ENCODE measurements around the gene CDKN2B-AS1. TPM values are rescaled to one million over a fixed set of nuclear protein-coding genes. Genes with fewer than 3 reads are reported as not detected.

CDKN2B-AS1 gene
- polyA plus RNA-seq, 2 donors, result 0.28 to 0.47 TPM

DNA sequence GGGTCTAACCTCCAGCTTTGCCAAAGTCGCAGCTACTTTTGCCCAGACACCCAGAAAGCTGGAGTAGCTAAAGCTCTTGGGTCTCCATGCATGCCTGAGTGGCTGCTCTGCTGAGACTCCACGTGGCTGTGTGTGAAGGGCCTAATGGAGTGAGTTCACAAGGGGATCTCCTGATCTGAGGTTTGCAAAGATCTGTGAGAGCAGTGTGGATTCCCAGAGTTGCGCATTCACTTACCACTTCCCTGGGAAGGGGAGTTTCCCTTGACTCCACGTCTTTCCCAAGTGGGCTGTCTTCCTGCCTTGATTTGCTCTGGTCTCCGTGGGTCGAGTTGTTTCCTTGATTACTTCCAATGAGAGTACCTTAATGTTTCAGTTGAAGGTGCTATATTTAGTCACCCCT, 32.1 kb downstream of the CDKN2B-AS1 start:
- no peaks in the 10 kb centered on the region for H3K27me3 ChIP-seq (ENCODE audit: control insufficient read depth in 1 of 2, insufficient read depth in 2 of 2, low read length in 2 of 2)

DNA sequence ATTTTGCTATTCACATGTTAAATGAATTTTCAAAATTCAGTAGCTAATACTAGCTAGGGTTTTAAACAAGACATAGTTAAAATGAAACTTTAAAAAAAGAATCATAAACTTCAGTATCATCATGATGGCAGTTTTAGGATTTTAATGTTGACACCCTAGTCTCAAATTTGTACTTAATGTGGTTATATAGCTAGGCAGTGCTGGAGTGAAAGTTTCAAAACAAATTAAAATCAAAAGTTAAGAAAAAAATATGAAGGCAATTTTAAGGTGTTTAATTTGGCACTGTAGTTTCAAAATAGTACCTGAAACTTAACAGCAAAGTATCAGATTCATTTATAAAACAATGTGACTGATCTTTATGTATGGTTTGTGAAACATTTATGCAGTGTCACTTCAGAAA, 33.8 kb downstream of the CDKN2B-AS1 start:
- Histone ChIP-seq H3K27ac (ENCODE audit: low read depth in 2 of 2, low read length in 1 of 2) (no peak overlapping the region), H3K9me3 (ENCODE audit: control insufficient read depth in 2 of 2, insufficient read depth in 1 of 2, low read depth in 1 of 2, low read length in 1 of 2) (no peaks in the 10 kb centered on the region), H3K4me1 (ENCODE audit: control insufficient read depth in 2 of 2, insufficient read depth in 2 of 2, low read length in 1 of 2) (no peaks in the 10 kb centered on the region), H3K4me3 (ENCODE audit: low read depth in 1 of 2, low read length in 2 of 2) (no peak overlapping the region), H3K36me3 (ENCODE audit: control insufficient read depth in 2 of 2, insufficient read depth in 2 of 2, low read length in 1 of 2) (no peaks in the 10 kb centered on the region), H3K27me3 (ENCODE audit: control insufficient read depth in 1 of 2, insufficient read depth in 2 of 2, low read length in 2 of 2) (no peaks in the 10 kb centered on the region)

More for the DNA sequence above, 32.1 kb downstream of the CDKN2B-AS1 start:
- Histone ChIP-seq H3K4me3 (ENCODE audit: low read depth in 1 of 2, low read length in 2 of 2) (no peak overlapping the region), H3K36me3 (ENCODE audit: control insufficient read depth in 2 of 2, insufficient read depth in 2 of 2, low read length in 1 of 2) (no peaks in the 10 kb centered on the region), H3K9me3 (ENCODE audit: control insufficient read depth in 2 of 2, insufficient read depth in 1 of 2, low read depth in 1 of 2, low read length in 1 of 2) (no peaks in the 10 kb centered on the region), H3K27ac (ENCODE audit: low read depth in 2 of 2, low read length in 1 of 2) (no peak overlapping the region), H3K4me1 (ENCODE audit: control insufficient read depth in 2 of 2, insufficient read depth in 2 of 2, low read length in 1 of 2) (no peaks in the 10 kb centered on the region)
- 52 to 62% methylated on average over 6 of the region's 6 CpGs for WGBS, 2 donors

DNA sequence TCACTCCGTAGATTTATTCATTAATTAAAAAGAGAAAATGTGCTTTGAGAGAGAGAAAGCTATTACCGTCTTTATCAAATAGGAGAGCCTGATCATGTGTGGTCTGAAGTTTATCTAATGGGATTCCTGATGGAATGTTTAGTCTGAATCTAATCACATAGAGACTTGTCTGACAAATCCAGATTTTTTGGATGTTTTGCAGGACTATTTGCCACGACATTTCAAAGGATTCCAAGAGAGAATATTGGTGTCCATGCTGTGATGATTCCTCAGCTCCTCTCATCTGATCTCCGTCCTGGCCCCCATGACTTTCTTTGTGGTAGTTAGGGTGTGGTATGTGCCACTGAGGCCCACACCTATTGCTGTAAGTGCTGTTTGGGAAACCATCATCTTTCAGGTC, 34.6 kb downstream of the CDKN2B-AS1 start:
- no peaks in the 10 kb centered on the region for H3K9me3 ChIP-seq (ENCODE audit: control insufficient read depth in 2 of 2, insufficient read depth in 1 of 2, low read depth in 1 of 2, low read length in 1 of 2)
- H3K4me3 ChIP-seq (ENCODE audit: low read depth in 1 of 2, low read length in 2 of 2), result no peak overlapping the region
- H3K27ac ChIP-seq (ENCODE audit: low read depth in 2 of 2, low read length in 1 of 2), result no peak overlapping the region
- 72 to 88% methylated on average over 4 of the region's 4 CpGs for WGBS, 2 donors
- H3K36me3 ChIP-seq (ENCODE audit: control insufficient read depth in 2 of 2, insufficient read depth in 2 of 2, low read length in 1 of 2), result no peaks in the 10 kb centered on the region
- no peaks in the 10 kb centered on the region for H3K27me3 ChIP-seq (ENCODE audit: control insufficient read depth in 1 of 2, insufficient read depth in 2 of 2, low read length in 2 of 2)
- H3K4me1 ChIP-seq (ENCODE audit: control insufficient read depth in 2 of 2, insufficient read depth in 2 of 2, low read length in 1 of 2), result no peaks in the 10 kb centered on the region

DNA sequence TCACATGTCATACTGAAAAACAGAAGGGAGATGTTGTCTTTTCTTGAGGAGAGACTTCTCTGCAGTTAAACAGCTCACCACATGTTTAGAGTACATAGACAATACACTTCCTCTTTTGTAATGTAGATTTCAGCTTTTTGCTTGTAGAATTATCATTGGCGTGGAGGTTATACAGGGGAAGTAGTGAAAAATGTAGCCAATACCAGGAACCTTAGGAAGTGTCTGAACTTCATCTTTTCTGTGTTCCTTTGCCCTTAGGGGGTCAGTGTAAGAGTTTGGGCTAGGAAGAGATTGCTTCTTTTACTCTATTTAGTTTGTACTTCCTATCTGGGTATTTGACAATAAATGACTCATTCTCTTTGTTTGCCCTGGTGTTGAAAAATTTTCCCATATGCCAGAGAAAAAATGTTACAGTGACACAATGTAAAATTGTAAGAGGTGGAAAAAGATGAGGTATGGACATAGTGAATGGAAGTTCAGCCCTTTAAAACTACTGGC, 35.6 kb downstream of the CDKN2B-AS1 start:
- H3K36me3 ChIP-seq (ENCODE audit: control insufficient read depth in 2 of 2, insufficient read depth in 2 of 2, low read length in 1 of 2), result no peaks in the 10 kb centered on the region
- H3K4me3 ChIP-seq (ENCODE audit: low read depth in 1 of 2, low read length in 2 of 2), result no peak overlapping the region
- 24 to 43% methylated on average over 1 of the region's 1 CpG for WGBS, 2 donors
- H3K27me3 ChIP-seq (ENCODE audit: control insufficient read depth in 1 of 2, insufficient read depth in 2 of 2, low read length in 2 of 2), result no peaks in the 10 kb centered on the region
- no peaks in the 10 kb centered on the region for H3K9me3 ChIP-seq (ENCODE audit: control insufficient read depth in 2 of 2, insufficient read depth in 1 of 2, low read depth in 1 of 2, low read length in 1 of 2)
- no peaks in the 10 kb centered on the region for H3K4me1 ChIP-seq (ENCODE audit: control insufficient read depth in 2 of 2, insufficient read depth in 2 of 2, low read length in 1 of 2)
- H3K27ac ChIP-seq (ENCODE audit: low read depth in 2 of 2, low read length in 1 of 2), result peak overlapping the region in 1 of 2 donors; percentile 47

DNA sequence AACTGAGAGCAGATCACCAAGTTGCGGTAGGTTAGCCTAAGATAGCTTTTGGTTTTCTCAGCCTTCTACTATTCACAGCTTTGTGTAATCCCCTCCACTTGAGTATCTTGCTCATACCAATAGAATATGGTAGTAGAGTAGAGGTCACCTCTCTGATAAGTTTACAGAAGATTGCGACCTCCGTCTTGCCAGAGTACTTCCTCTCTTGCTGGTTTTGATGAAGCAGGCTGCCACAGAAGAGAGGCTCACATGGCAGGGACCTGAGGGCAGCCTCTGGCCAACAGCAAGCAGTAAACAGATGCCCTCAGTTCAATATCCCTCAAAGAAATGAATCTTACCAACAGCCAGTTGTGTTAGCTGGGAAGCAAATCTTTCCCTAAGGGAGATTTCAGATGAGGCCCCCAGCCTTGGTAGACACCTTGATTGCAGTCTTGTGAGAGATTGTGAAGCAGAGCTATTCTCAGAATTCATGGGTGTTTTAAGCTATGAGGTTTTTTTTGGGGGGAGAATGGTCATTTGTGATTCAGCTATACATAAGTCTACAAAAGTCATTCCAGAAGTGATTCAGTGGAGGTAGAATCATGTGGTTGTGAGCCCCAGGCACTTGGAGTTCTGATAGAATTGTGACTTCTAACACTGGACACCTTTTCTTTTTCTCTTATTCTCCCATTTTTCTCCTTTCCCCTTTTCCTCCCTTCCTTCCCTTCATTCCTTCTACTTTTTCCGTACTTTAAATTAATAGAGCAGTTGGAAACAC, 37.2 kb downstream of the CDKN2B-AS1 start:
- Histone ChIP-seq H3K27me3 (ENCODE audit: control insufficient read depth in 1 of 2, insufficient read depth in 2 of 2, low read length in 2 of 2) (no peaks in the 10 kb centered on the region), H3K4me1 (ENCODE audit: control insufficient read depth in 2 of 2, insufficient read depth in 2 of 2, low read length in 1 of 2) (peaks cover 0 to 5% of the 10 kb centered on the region in 2 donors), H3K9me3 (ENCODE audit: control insufficient read depth in 2 of 2, insufficient read depth in 1 of 2, low read depth in 1 of 2, low read length in 1 of 2) (no peaks in the 10 kb centered on the region), H3K27ac (ENCODE audit: low read depth in 2 of 2, low read length in 1 of 2) (no peak overlapping the region), H3K36me3 (ENCODE audit: control insufficient read depth in 2 of 2, insufficient read depth in 2 of 2, low read length in 1 of 2) (no peaks in the 10 kb centered on the region), H3K4me3 (ENCODE audit: low read depth in 1 of 2, low read length in 2 of 2) (no peak overlapping the region)
- 83 to 90% methylated on average over 4 of the region's 4 CpGs for WGBS, 2 donors

DNA sequence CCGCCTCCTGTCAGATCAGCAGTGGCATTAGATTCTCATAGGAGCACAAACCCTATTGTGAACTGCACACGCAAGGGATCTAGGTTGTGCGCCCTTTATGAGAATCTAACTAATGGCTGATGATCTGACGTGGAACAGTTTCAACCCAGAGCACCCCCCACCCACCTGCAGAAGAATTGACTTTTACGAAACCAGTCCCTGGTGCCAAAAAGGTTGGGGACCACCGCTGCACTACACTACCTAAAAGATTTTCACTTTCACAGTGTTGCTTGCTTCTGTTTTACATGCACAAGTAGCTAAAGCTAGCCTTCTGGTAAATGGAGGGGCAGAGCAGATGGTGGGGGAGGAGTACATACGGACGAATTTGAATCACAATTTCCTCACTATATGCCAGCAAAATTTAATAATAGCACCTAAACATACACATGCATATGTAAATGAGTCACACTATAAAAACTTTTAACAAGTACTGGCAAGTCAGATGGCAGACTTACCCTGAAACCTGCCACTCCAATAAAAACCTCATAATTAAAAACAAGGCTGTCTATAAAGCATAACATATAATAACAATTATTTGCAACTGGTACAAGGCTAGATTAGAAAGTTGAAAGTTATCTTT, 38.5 kb downstream of the CDKN2B-AS1 start:
- H3K4me1 ChIP-seq (ENCODE audit: control insufficient read depth in 2 of 2, insufficient read depth in 2 of 2, low read length in 1 of 2), result peaks cover 0 to 5% of the 10 kb centered on the region in 2 donors
- H3K9me3 ChIP-seq (ENCODE audit: control insufficient read depth in 2 of 2, insufficient read depth in 1 of 2, low read depth in 1 of 2, low read length in 1 of 2), result no peaks in the 10 kb centered on the region
- no peaks in the 10 kb centered on the region for H3K36me3 ChIP-seq (ENCODE audit: control insufficient read depth in 2 of 2, insufficient read depth in 2 of 2, low read length in 1 of 2)
- 72 to 74% methylated on average over 8 of the region's 8 CpGs for WGBS, 2 donors
- no peak overlapping the region for H3K4me3 ChIP-seq (ENCODE audit: low read depth in 1 of 2, low read length in 2 of 2)
- no peaks in the 10 kb centered on the region for H3K27me3 ChIP-seq (ENCODE audit: control insufficient read depth in 1 of 2, insufficient read depth in 2 of 2, low read length in 2 of 2)
- peak overlapping the region in 1 of 2 donors; percentile 54 for H3K27ac ChIP-seq (ENCODE audit: low read depth in 2 of 2, low read length in 1 of 2)

DNA sequence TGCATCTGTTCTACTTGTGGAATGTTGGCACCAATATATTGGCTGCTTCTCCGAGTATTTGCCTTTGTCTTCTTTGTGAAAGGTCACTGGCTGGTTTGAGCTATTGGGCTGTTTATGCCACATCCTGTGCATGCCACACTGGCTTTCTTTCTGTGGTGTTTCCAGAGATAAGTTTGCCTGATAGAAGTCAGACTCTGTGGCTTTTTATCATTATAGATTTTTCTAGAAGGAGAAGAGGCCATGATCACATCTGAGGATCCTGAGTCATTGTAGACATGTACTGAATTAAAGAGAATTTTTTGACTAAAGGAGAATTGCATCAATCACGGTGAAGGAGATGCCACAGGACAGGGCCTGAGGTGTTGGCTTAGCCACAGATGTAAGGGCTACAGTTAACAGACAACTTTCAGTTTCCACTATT, 41.0 kb downstream of the CDKN2B-AS1 start:
- peaks cover 0 to 5% of the 10 kb centered on the region in 2 donors for H3K4me1 ChIP-seq (ENCODE audit: control insufficient read depth in 2 of 2, insufficient read depth in 2 of 2, low read length in 1 of 2)
- no peak overlapping the region for H3K4me3 ChIP-seq (ENCODE audit: low read depth in 1 of 2, low read length in 2 of 2)
- H3K27ac ChIP-seq (ENCODE audit: low read depth in 2 of 2, low read length in 1 of 2), result peak overlapping the region; percentile 22 to 39
- no peaks in the 10 kb centered on the region for H3K9me3 ChIP-seq (ENCODE audit: control insufficient read depth in 2 of 2, insufficient read depth in 1 of 2, low read depth in 1 of 2, low read length in 1 of 2)
- no peaks in the 10 kb centered on the region for H3K36me3 ChIP-seq (ENCODE audit: control insufficient read depth in 2 of 2, insufficient read depth in 2 of 2, low read length in 1 of 2)
- 74 to 80% methylated on average over 2 of the region's 2 CpGs for WGBS, 2 donors
- H3K27me3 ChIP-seq (ENCODE audit: control insufficient read depth in 1 of 2, insufficient read depth in 2 of 2, low read length in 2 of 2), result no peaks in the 10 kb centered on the region

DNA sequence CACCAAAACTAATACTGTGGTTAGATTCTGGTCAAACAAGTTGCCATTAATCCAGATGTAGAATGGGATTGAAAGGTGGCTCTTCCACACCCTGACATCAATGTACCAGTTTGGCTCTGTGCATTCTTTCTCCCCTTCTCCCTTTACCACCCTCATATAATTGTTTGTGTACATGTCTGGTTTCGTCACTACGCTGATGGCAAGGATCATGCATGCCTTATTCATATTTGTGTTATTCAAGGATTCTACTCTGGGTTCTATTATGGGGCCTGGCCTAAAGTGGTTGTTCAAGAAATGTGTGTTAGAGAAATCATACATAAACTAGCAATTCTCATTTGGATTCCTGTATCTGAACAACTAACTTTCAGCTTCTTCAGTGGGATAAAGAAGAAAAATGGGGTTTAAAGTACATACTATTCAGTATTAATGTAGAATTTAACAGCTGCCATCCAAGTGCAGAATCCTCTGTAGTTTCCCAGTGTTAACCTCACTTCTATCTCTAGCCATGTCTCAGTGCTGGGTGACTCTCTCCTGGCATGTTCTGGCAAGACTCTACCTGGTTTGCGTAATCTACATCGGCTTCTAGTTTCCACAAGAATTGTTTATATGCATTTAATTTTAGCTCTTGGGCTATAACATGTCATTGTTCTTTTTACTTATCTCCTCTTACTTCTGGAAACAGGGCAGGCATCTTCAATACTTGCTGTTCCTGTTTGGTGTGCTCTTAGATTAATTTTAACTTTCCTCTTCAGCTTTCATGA, 42.5 kb downstream of the CDKN2B-AS1 start:
- 54 to 70% methylated on average over 4 of the region's 4 CpGs for WGBS, 2 donors
- Histone ChIP-seq H3K4me3 (ENCODE audit: low read depth in 1 of 2, low read length in 2 of 2) (no peak overlapping the region), H3K9me3 (ENCODE audit: control insufficient read depth in 2 of 2, insufficient read depth in 1 of 2, low read depth in 1 of 2, low read length in 1 of 2) (no peaks in the 10 kb centered on the region), H3K27ac (ENCODE audit: low read depth in 2 of 2, low read length in 1 of 2) (peak overlapping the region; percentile 20 to 69), H3K27me3 (ENCODE audit: control insufficient read depth in 1 of 2, insufficient read depth in 2 of 2, low read length in 2 of 2) (no peaks in the 10 kb centered on the region), H3K4me1 (ENCODE audit: control insufficient read depth in 2 of 2, insufficient read depth in 2 of 2, low read length in 1 of 2) (peaks cover 0 to 5% of the 10 kb centered on the region in 2 donors), H3K36me3 (ENCODE audit: control insufficient read depth in 2 of 2, insufficient read depth in 2 of 2, low read length in 1 of 2) (no peaks in the 10 kb centered on the region)

DNA sequence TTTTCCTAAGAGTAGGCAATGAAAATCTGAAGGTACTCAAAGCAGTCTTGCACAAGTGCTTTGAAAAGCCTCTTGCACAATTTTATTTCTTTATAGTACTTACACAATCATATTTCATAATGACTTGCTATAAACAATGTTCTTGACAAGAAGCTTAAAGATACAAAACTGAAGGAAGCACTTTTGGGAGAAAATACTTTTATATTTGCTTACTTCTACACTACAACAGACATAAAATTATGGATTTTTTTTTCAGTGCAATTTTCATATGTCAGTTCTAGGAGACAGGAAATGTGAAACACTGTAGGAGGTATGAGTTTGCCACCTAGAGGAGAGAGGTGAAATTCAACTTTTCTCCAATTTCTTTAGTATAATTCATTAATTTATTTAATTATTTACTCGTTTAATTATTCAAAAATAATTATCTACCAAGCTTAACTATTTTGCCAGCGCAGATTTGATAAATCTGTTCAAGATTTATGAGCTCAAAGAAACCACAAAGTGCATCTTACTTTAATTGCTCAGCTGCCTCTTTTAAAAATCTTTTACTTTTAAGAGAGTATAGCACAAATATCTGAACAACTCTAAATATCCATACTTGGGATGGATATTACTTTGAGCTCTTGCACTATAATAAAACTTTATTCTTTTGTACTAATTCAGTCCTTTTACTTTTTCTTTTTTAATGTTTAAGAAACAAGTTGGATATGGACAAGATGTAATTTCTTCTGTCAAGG, 43.5 kb downstream of the CDKN2B-AS1 start:
- H3K4me3 ChIP-seq (ENCODE audit: low read depth in 1 of 2, low read length in 2 of 2), result no peak overlapping the region
- WGBS, 2 donors, result 15 to 16% methylated on average over 2 of the region's 2 CpGs
- H3K9me3 ChIP-seq (ENCODE audit: control insufficient read depth in 2 of 2, insufficient read depth in 1 of 2, low read depth in 1 of 2, low read length in 1 of 2), result no peaks in the 10 kb centered on the region
- H3K27ac ChIP-seq (ENCODE audit: low read depth in 2 of 2, low read length in 1 of 2), result no peak overlapping the region
- H3K27me3 ChIP-seq (ENCODE audit: control insufficient read depth in 1 of 2, insufficient read depth in 2 of 2, low read length in 2 of 2), result no peaks in the 10 kb centered on the region
- peaks cover 0 to 7% of the 10 kb centered on the region in 2 donors for H3K4me1 ChIP-seq (ENCODE audit: control insufficient read depth in 2 of 2, insufficient read depth in 2 of 2, low read length in 1 of 2)
- no peaks in the 10 kb centered on the region for H3K36me3 ChIP-seq (ENCODE audit: control insufficient read depth in 2 of 2, insufficient read depth in 2 of 2, low read length in 1 of 2)

Measured in esophagus (tissue), 2 donors.